Measurements from ENCODE around the gene FANCI. TPM values are rescaled to one million over a fixed set of nuclear protein-coding genes. Genes with fewer than 3 reads are reported as not detected.
"Not testable (repeated sequence)": the region's sequence is repeated elsewhere in the genome, so short reads cannot be mapped to it uniquely, and the experiment has no call there.

The FANCI gene
- total RNA-seq, 1 experiment from 2014 or later = 49.5 TPM

DNA sequence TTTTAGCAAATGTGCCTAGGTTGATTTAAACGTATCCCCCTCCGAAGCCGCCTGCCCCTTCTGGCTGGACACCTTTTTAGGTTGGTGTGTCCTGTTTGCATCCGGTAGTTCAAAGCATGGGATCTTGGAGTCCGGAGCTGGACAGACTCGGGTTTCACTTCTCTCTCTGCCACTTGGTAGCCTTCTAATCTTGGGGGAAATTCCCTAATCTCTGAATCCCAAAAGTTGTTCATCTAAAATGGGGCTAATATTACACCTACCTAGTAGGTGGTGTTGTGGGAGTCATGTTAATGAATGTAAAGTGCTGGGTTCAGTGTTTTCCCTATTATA lies 760 bp downstream of the FANCI start:
- ChIA-PET POLR2A (ENCODE audit: unreplicated experiment) (no interaction called here), CTCF (interaction anchor here (0.8 to 1.0 kb wide), 2 partner anchors 40 to 63 kb away, joined by 4 read pairs; no protein-coding TSS in a partner anchor)
- Histone ChIP-seq H3K4me2 (ENCODE audit: low read length) (peak overlapping the region; percentile 96), H4K20me1 (ENCODE audit: low read length) (peaks cover 5% of the 10 kb centered on the region; the same call in 1 of the 2 replicates), H3K4me3 (ENCODE audit: low read length) (peak overlapping the region; percentile 91), H3F3A (ENCODE audit: low read length, unreplicated experiment) (no peaks in the 10 kb centered on the region), H3K4me1 (ENCODE audit: insufficient read depth, low read length) (peaks cover 17% of the 10 kb centered on the region), H2AFZ (ENCODE audit: low read length) (peak overlapping the region; percentile 99), H3K9me2 (replicated peaks; ENCODE audit: low read length) (no peaks in the 10 kb centered on the region), H3K27me3 (ENCODE audit: low read length) (no peaks in the 10 kb centered on the region), H3K36me3 (ENCODE audit: low read depth, low read length) (peaks cover 29% of the 10 kb centered on the region), H3K27ac (ENCODE audit: low read length) (peak overlapping the region; percentile 32), H3K9me3 (ENCODE audit: low read length) (no peaks in the 10 kb centered on the region), H3K9ac (ENCODE audit: low read length) (peak overlapping the region; percentile 90), H3K79me2 (ENCODE audit: low read length) (peaks cover 40% of the 10 kb centered on the region)
- no TSS peak for BruUV-seq (replicated peaks)
- intact Hi-C loops (cut with micrococcal nuclease) = no loop called here
- TF ChIP-seq EZH2phosphoT487 (IDR thresholded peaks at IDR 0.05; ENCODE audit: borderline replicate concordance, low read length) = no peak
- no peak for TF ChIP-seq EZH2 (IDR thresholded peaks at IDR 0.05; ENCODE audit: low read length, unreplicated experiment)
- TF ChIP-seq, protein P1, sequence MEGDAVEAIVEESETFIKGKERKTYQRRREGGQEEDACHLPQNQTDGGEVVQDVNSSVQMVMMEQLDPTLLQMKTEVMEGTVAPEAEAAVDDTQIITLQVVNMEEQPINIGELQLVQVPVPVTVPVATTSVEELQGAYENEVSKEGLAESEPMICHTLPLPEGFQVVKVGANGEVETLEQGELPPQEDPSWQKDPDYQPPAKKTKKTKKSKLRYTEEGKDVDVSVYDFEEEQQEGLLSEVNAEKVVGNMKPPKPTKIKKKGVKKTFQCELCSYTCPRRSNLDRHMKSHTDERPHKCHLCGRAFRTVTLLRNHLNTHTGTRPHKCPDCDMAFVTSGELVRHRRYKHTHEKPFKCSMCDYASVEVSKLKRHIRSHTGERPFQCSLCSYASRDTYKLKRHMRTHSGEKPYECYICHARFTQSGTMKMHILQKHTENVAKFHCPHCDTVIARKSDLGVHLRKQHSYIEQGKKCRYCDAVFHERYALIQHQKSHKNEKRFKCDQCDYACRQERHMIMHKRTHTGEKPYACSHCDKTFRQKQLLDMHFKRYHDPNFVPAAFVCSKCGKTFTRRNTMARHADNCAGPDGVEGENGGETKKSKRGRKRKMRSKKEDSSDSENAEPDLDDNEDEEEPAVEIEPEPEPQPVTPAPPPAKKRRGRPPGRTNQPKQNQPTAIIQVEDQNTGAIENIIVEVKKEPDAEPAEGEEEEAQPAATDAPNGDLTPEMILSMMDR (conservative IDR thresholded peaks at IDR 0.05; ENCODE audit: low read depth, low read length) = no peak
- ATAC-seq = peak; percentile 39
- DNase-seq = no peak

DNA sequence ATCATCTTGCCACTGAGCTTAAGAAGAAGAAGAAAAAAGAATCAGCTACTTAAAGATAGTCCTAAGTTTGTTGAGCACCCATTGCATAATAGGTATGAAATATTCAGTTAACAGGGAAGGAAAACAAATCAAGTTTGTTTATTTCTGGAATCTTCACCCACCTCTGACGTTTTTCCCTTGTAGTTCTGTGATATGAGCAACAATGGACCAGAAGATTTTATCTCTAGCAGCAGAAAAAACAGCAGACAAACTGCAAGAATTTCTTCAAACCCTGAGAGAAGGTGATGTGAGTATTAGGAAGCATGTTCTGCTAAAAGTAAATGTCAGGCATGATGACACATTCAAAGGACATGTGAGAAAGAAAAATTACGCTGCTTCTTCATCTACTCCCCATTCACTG lies 3.7 kb downstream of the FANCI start:
- intact Hi-C loops (cut with micrococcal nuclease) = no loop called here
- no peak overlapping the region for H3K4me3 ChIP-seq (ENCODE audit: low read length)
- H2AFZ ChIP-seq (ENCODE audit: low read length) = no peak overlapping the region
- no peaks in the 10 kb centered on the region for H3F3A ChIP-seq (ENCODE audit: low read length, unreplicated experiment)
- no TSS peak for BruUV-seq (replicated peaks)
- TF ChIP-seq EZH2phosphoT487 (IDR thresholded peaks at IDR 0.05; ENCODE audit: borderline replicate concordance, low read length) = no peak
- TF ChIP-seq, protein P1 (conservative IDR thresholded peaks at IDR 0.05; ENCODE audit: low read depth, low read length) = no peak
- TF ChIP-seq EZH2 (IDR thresholded peaks at IDR 0.05; ENCODE audit: low read length, unreplicated experiment) = no peak
- no peak for ATAC-seq
- ChIA-PET CTCF (no interaction called here), POLR2A (ENCODE audit: unreplicated experiment) (no interaction called here)
- peaks cover 5% of the 10 kb centered on the region; the same call in 1 of the 2 replicates for H4K20me1 ChIP-seq (ENCODE audit: low read length)
- no peak overlapping the region for H3K9ac ChIP-seq (ENCODE audit: low read length)
- no peaks in the 10 kb centered on the region for H3K9me2 ChIP-seq (replicated peaks; ENCODE audit: low read length)
- DNase-seq = no peak
- no peaks in the 10 kb centered on the region for H3K27me3 ChIP-seq (ENCODE audit: low read length)
- H3K9me3 ChIP-seq (ENCODE audit: low read length) = no peaks in the 10 kb centered on the region
- H3K4me2 ChIP-seq (ENCODE audit: low read length) = no peak overlapping the region
- peaks cover 17% of the 10 kb centered on the region for H3K4me1 ChIP-seq (ENCODE audit: insufficient read depth, low read length)
- peaks cover 36% of the 10 kb centered on the region for H3K36me3 ChIP-seq (ENCODE audit: low read depth, low read length)
- no peak overlapping the region for H3K27ac ChIP-seq (ENCODE audit: low read length)
- H3K79me2 ChIP-seq (ENCODE audit: low read length) = peaks cover 40% of the 10 kb centered on the region

GRCh38 chr15:89248584-89248983 lies 4.8 kb downstream of the FANCI start:
- TF ChIP-seq EZH2phosphoT487 (IDR thresholded peaks at IDR 0.05; ENCODE audit: borderline replicate concordance, low read length) (no peak), EZH2 (IDR thresholded peaks at IDR 0.05; ENCODE audit: low read length, unreplicated experiment) (no peak)
- TF ChIP-seq, protein P1 (conservative IDR thresholded peaks at IDR 0.05; ENCODE audit: low read depth, low read length) = no peak
- H3K79me2 ChIP-seq (ENCODE audit: low read length) = peaks cover 40% of the 10 kb centered on the region
- H3K27ac ChIP-seq (ENCODE audit: low read length) = no peak overlapping the region
- H3K4me2 ChIP-seq (ENCODE audit: low read length) = no peak overlapping the region
- no peaks in the 10 kb centered on the region for H3K9me2 ChIP-seq (replicated peaks; ENCODE audit: low read length)
- peaks cover 12% of the 10 kb centered on the region for H3K4me1 ChIP-seq (ENCODE audit: insufficient read depth, low read length)
- peaks cover 5% of the 10 kb centered on the region; the same call in 1 of the 2 replicates for H4K20me1 ChIP-seq (ENCODE audit: low read length)
- no peak overlapping the region for H3K4me3 ChIP-seq (ENCODE audit: low read length)
- H2AFZ ChIP-seq (ENCODE audit: low read length) = no peak overlapping the region
- POLR2A ChIA-PET (ENCODE audit: unreplicated experiment) = no interaction called here
- H3K9me3 ChIP-seq (ENCODE audit: low read length) = no peaks in the 10 kb centered on the region
- intact Hi-C loops (cut with micrococcal nuclease) = no loop called here
- no peaks in the 10 kb centered on the region for H3K27me3 ChIP-seq (ENCODE audit: low read length)
- CTCF ChIA-PET = no interaction called here
- H3K9ac ChIP-seq (ENCODE audit: low read length) = no peak overlapping the region
- no peak for ATAC-seq
- no TSS peak for BruUV-seq (replicated peaks)
- DNase-seq = no peak
- no peaks in the 10 kb centered on the region for H3F3A ChIP-seq (ENCODE audit: low read length, unreplicated experiment)
- peaks cover 36% of the 10 kb centered on the region for H3K36me3 ChIP-seq (ENCODE audit: low read depth, low read length)

GRCh38 chr15:89250142-89250541 lies 6.4 kb downstream of the FANCI start:
- peaks cover 36% of the 10 kb centered on the region for H3K36me3 ChIP-seq (ENCODE audit: low read depth, low read length)
- H3K27ac ChIP-seq (ENCODE audit: low read length); POLR2A ChIA-PET (ENCODE audit: unreplicated experiment); H3F3A ChIP-seq (ENCODE audit: low read length, unreplicated experiment); H4K20me1 ChIP-seq (ENCODE audit: low read length); H3K9me3 ChIP-seq (ENCODE audit: low read length); H2AFZ ChIP-seq (ENCODE audit: low read length); H3K4me3 ChIP-seq (ENCODE audit: low read length); intact Hi-C loops (cut with micrococcal nuclease); CTCF ChIA-PET; H3K27me3 ChIP-seq (ENCODE audit: low read length); H3K4me2 ChIP-seq (ENCODE audit: low read length); H3K9me2 ChIP-seq (replicated peaks; ENCODE audit: low read length); ATAC-seq; BruUV-seq (replicated peaks); DNase-seq; H3K9ac ChIP-seq (ENCODE audit: low read length): not testable (repeated sequence)
- peaks cover 12% of the 10 kb centered on the region for H3K4me1 ChIP-seq (ENCODE audit: insufficient read depth, low read length)
- H3K79me2 ChIP-seq (ENCODE audit: low read length) = peaks cover 27% of the 10 kb centered on the region

Measured in PC-3 (cell line).